Uterus (tissue), 4 donors: ENCODE data around the gene EXOSC7. TPM values are rescaled to one million over a fixed set of nuclear protein-coding genes. Genes with fewer than 3 reads are reported as not detected.

Experiments
- DNase-seq, 2 donors: peaks; one replicate each; pipeline ENCODE4 v3.0.0-alpha.2; 2019 to 2020
- H3K27ac ChIP-seq, 2 donors: fragments of 200-600 bp; sonication (generic); 1 replicate in 1 of 2; 2 replicates in 1 of 2; pipeline ENCODE4 v1.5.1; 2016 to 2018
- H3K27me3 ChIP-seq, 2 donors: fragments of 200-600 bp; sonication (generic); one replicate each; pipeline ENCODE4 v1.5.1; 2018 to 2019; ENCODE audit warnings: control low read depth in 1 of 2
- H3K36me3 ChIP-seq, 2 donors: fragments of 200-600 bp; sonication (generic); one replicate each; pipeline ENCODE4 v1.5.1; 2019; ENCODE audit warnings: control low read depth in 1 of 2
- H3K4me1 ChIP-seq, 2 donors: fragments of 200-600 bp; sonication (generic); one replicate each; pipeline ENCODE4 v1.5.1; 2018 to 2019; ENCODE audit warnings: control low read depth in 1 of 2
- H3K4me3 ChIP-seq, 2 donors: fragments of 200-600 bp; sonication (generic); 1 replicate in 1 of 2; 2 replicates in 1 of 2; pipeline ENCODE4 v1.5.1; 2018 to 2019; ENCODE audit warnings: mild to moderate bottlenecking in 1 of 2
- H3K9me3 ChIP-seq, 2 donors: fragments of 200-600 bp; sonication (generic); one replicate each; pipeline ENCODE4 v1.5.1; 2019; ENCODE audit warnings: control low read depth in 1 of 2
- CTCF ChIP-seq, 4 experiments: fragments of 200-600 bp in 2 of 4; fragments of 450-650 bp in 2 of 4; sonication (generic) in 2 of 4; IDR thresholded peaks; one replicate each; pipeline ENCODE4 v1.5.1; 2016 to 2019; ENCODE audit warnings: antibody characterized with exemption in 4 of 4, mild to moderate bottlenecking in 2 of 4, moderate library complexity in 1 of 4
- POLR2A ChIP-seq, 2 donors: fragments of 450-650 bp; IDR thresholded peaks; one replicate each; pipeline ENCODE4 v1.6.1; 2016; ENCODE audit warnings: antibody characterized with exemption in 2 of 2, mild to moderate bottlenecking in 1 of 2, moderate library complexity in 1 of 2
- intact Hi-C: fragments of 100-400 bp; cut with DNase I; formaldehyde crosslinking; loops from one replicate; pipeline ENCODE4 v1.15.1; 2023; ENCODE audit warnings: low total_unique reads
- total RNA-seq, 4 donors: library from RNA; depleted of rRNA in 3 of 4; stranded (reverse); fragments of >200 nt in 3 of 4; gene quantifications; one replicate each; pipeline versions ENCODE4 v1.1.0 to v1.2.4, GENCODE V29; 2014 to 2023
- donor health status: DM: yes; HTN: yes; CAD: no.

EXOSC7 gene
- total RNA-seq, 4 donors from 2014 or later, result 2.4 to 39.2 (median 30.0) TPM

- H3K4me1 ChIP-seq, result peaks cover 7 to 14% of the 10 kb centered on the region in 2 donors
- no peaks in the 10 kb centered on the region for H3K36me3 ChIP-seq
- H3K9me3 ChIP-seq, result no peaks in the 10 kb centered on the region
- intact Hi-C loops, result no loop called here
- H3K4me3 ChIP-seq, result no peak overlapping the region
- TF ChIP-seq POLR2A (IDR thresholded peaks at IDR 0.05) (no peak), CTCF (IDR thresholded peaks at IDR 0.05) (no peak)
- no peaks in the 10 kb centered on the region for H3K27me3 ChIP-seq
- DNase-seq, result no peak
- no peak overlapping the region for H3K27ac ChIP-seq
These were observed 32.1 kb downstream of the EXOSC7 start for GRCh38 chr3:45008117-45008516.

- DNase-seq, result no peak
- Histone ChIP-seq H3K9me3 (no peaks in the 10 kb centered on the region), H3K27ac (peak overlapping the region; percentile 83 to 91), H3K4me1 (peaks cover 8 to 22% of the 10 kb centered on the region in 2 donors), H3K27me3 (no peaks in the 10 kb centered on the region), H3K4me3 (no peak overlapping the region), H3K36me3 (no peaks in the 10 kb centered on the region)
- TF ChIP-seq POLR2A (IDR thresholded peaks at IDR 0.05) (no peak), CTCF (IDR thresholded peaks at IDR 0.05) (no peak)
- intact Hi-C loops, result no loop called here
These were observed 33.8 kb downstream of the EXOSC7 start for GRCh38 chr3:45009868-45010267.

GRCh38 chr3:45010811-45011333, 34.8 kb downstream of the EXOSC7 start:
- H3K36me3 ChIP-seq, result no peaks in the 10 kb centered on the region
- DNase-seq, result no peak
- no peaks in the 10 kb centered on the region for H3K9me3 ChIP-seq
- H3K4me1 ChIP-seq, result peaks cover 8 to 22% of the 10 kb centered on the region in 2 donors
- intact Hi-C loops, result no loop called here
- H3K27ac ChIP-seq, result peak overlapping the region; percentile 83 to 91
- H3K27me3 ChIP-seq, result no peaks in the 10 kb centered on the region
- TF ChIP-seq CTCF (IDR thresholded peaks at IDR 0.05) (no peak), POLR2A (IDR thresholded peaks at IDR 0.05) (no peak)
- no peak overlapping the region for H3K4me3 ChIP-seq

- intact Hi-C loops, result no loop called here
- peaks cover 8 to 22% of the 10 kb centered on the region in 2 donors for H3K4me1 ChIP-seq
- no peaks in the 10 kb centered on the region for H3K27me3 ChIP-seq
- H3K4me3 ChIP-seq, result no peak overlapping the region
- DNase-seq, result peak; percentile 80 to 82
- no peak for TF ChIP-seq CTCF (IDR thresholded peaks at IDR 0.05)
- TF ChIP-seq POLR2A (IDR thresholded peaks at IDR 0.05), result no peak
- H3K9me3 ChIP-seq, result no peaks in the 10 kb centered on the region
- H3K36me3 ChIP-seq, result no peaks in the 10 kb centered on the region
- H3K27ac ChIP-seq, result peak overlapping the region; percentile 83 to 91
These were observed 35.9 kb downstream of the EXOSC7 start for GRCh38 chr3:45011756-45012508.

- H3K4me1 ChIP-seq, result peaks cover 8 to 22% of the 10 kb centered on the region in 2 donors
- no peaks in the 10 kb centered on the region for H3K36me3 ChIP-seq
- H3K9me3 ChIP-seq, result no peaks in the 10 kb centered on the region
- intact Hi-C loops, result no loop called here
- peak overlapping the region; percentile 83 to 91 for H3K27ac ChIP-seq
- TF ChIP-seq CTCF (IDR thresholded peaks at IDR 0.05), result no peak
- no peak for TF ChIP-seq POLR2A (IDR thresholded peaks at IDR 0.05)
- DNase-seq, result no peak
- no peak overlapping the region for H3K4me3 ChIP-seq
- no peaks in the 10 kb centered on the region for H3K27me3 ChIP-seq
These were observed 36.5 kb downstream of the EXOSC7 start for GRCh38 chr3:45012577-45012976.
